Measurements from ENCODE around the gene STK24.

The STK24 gene

DNA sequence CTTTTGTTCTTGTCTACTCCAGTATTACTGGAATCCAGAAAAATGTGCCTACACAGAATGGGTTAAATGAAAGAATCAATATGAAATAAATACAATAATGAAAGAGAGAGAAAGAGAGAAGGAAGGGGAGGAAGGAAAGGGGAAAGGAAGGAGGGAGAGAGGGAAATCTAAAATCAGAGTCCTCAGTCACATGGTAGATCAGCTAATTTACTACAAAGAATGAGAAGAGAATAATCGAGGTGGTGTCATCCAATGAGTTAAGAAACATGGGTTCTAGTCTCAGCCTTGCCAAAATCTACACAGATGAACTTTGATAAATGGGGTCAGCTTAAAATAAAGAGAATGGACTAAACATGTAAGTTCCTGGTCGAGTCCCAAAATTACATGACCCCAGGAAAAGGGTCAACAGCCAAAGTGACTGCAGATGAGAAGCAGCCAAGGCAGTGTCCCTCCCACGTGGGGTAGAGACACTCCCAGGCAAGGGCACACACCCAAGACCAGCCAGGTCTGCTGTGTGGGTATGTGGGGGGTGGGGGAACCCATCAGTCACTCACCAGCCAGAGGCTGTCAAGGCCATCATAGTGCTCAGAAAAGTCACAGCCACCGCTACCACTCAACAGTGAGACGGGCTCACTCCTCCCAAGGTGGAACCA, 103.6 kb downstream of the STK24 start:
- H3K4me2 ChIP-seq (ENCODE audit: low read depth, low read length), result no peak overlapping the region
- peaks cover 7% of the 10 kb centered on the region; the same call in 1 of the 2 replicates for H3K36me3 ChIP-seq (replicated peaks; ENCODE audit: insufficient read depth, low read length)
- H2AFZ ChIP-seq (ENCODE audit: low read length), result no peak overlapping the region
- peaks cover 8% of the 10 kb centered on the region; the same call in 1 of the 2 replicates for H3F3A ChIP-seq (ENCODE audit: insufficient read depth, low read length)
- H4K20me1 ChIP-seq (ENCODE audit: insufficient read depth, low read length), result peaks cover 4% of the 10 kb centered on the region; the same call in 1 of the 2 replicates
- H3K4me3 ChIP-seq (ENCODE audit: low read length), result no peak overlapping the region
- no peaks in the 10 kb centered on the region for H3K9me2 ChIP-seq (replicated peaks; ENCODE audit: insufficient read depth, low read length)
- H3K27ac ChIP-seq (ENCODE audit: low read length), result no peak overlapping the region
- peaks cover 22% of the 10 kb centered on the region for H3K4me1 ChIP-seq (ENCODE audit: low read length)
- H3K27me3 ChIP-seq (replicated peaks; ENCODE audit: insufficient read depth, low read length), result no peaks in the 10 kb centered on the region
- H3K9ac ChIP-seq (ENCODE audit: low read length), result no peak overlapping the region
- H3K79me2 ChIP-seq (ENCODE audit: low read length), result peaks cover 86% of the 10 kb centered on the region
- H3K9me3 ChIP-seq (replicated peaks; ENCODE audit: insufficient read depth, low read length), result no peaks in the 10 kb centered on the region
- TF ChIP-seq EZH2 (optimal IDR thresholded peaks at IDR 0.05; ENCODE audit: low read depth, low read length), result no peak
- TF ChIP-seq, protein P1, sequence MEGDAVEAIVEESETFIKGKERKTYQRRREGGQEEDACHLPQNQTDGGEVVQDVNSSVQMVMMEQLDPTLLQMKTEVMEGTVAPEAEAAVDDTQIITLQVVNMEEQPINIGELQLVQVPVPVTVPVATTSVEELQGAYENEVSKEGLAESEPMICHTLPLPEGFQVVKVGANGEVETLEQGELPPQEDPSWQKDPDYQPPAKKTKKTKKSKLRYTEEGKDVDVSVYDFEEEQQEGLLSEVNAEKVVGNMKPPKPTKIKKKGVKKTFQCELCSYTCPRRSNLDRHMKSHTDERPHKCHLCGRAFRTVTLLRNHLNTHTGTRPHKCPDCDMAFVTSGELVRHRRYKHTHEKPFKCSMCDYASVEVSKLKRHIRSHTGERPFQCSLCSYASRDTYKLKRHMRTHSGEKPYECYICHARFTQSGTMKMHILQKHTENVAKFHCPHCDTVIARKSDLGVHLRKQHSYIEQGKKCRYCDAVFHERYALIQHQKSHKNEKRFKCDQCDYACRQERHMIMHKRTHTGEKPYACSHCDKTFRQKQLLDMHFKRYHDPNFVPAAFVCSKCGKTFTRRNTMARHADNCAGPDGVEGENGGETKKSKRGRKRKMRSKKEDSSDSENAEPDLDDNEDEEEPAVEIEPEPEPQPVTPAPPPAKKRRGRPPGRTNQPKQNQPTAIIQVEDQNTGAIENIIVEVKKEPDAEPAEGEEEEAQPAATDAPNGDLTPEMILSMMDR (IDR thresholded peaks at IDR 0.05; ENCODE audit: low read length), result no peak
- TF ChIP-seq EZH2phosphoT487 (IDR thresholded peaks at IDR 0.05; ENCODE audit: low read length), result no peak
- no peak for DNase-seq

DNA sequence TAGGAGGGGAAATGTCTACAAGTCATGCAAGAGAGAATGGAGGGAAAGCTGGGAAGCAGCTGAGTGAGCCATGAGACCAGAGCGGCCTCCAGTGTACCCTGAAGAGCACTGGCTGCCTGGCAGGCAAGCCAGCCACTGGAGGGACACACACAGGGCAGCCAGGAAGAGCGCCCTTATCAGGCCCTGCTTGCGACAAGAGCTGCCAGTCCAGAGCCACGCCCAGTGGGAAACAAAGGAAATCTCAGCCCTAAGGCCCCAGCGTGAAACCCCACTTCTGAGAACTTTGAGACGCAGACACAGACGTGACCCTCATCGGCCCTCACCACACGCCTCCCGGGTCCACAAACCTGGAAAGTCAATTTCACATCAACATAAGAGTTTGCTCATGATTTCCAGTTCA, 105.0 kb downstream of the STK24 start:
- peaks cover 10% of the 10 kb centered on the region for H3K4me1 ChIP-seq (ENCODE audit: low read length)
- peaks cover 4% of the 10 kb centered on the region; the same call in 1 of the 2 replicates for H4K20me1 ChIP-seq (ENCODE audit: insufficient read depth, low read length)
- H3K79me2 ChIP-seq (ENCODE audit: low read length), result peaks cover 87% of the 10 kb centered on the region

DNA sequence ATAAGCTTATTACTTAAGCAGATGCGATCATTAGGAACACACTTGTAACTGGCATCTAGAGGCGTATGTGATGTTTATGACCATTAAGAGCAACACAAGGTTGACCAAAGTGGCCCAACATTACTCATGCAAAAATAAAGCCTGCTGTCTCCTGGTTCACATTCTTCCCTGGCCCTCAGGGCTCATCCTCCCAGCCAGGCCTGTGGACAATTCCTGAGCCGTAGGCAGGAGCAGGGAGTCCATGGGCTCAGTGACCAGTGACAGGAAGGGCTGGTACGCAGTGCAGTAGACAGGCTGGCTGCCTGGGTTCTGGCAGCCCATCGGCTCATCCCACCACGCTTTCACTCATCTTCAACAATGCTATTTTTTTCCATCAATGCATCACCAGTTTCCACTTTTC, 106.0 kb downstream of the STK24 start:
- no peak for DNase-seq
- no peaks in the 10 kb centered on the region for H3K9me2 ChIP-seq (replicated peaks; ENCODE audit: insufficient read depth, low read length)
- no peak overlapping the region for H3K4me3 ChIP-seq (ENCODE audit: low read length)
- peaks cover under 1% of the 10 kb centered on the region for H3K4me1 ChIP-seq (ENCODE audit: low read length)
- H3K27me3 ChIP-seq (replicated peaks; ENCODE audit: insufficient read depth, low read length), result no peaks in the 10 kb centered on the region
- H2AFZ ChIP-seq (ENCODE audit: low read length), result no peak overlapping the region
- no peak overlapping the region for H3K27ac ChIP-seq (ENCODE audit: low read length)
- H3K79me2 ChIP-seq (ENCODE audit: low read length), result peaks cover 81% of the 10 kb centered on the region
- H3K9me3 ChIP-seq (replicated peaks; ENCODE audit: insufficient read depth, low read length), result no peaks in the 10 kb centered on the region
- no peak overlapping the region for H3K4me2 ChIP-seq (ENCODE audit: low read depth, low read length)
- no peak overlapping the region for H3K9ac ChIP-seq (ENCODE audit: low read length)
- H4K20me1 ChIP-seq (ENCODE audit: insufficient read depth, low read length), result peaks cover 4% of the 10 kb centered on the region; the same call in 1 of the 2 replicates
- TF ChIP-seq EZH2 (optimal IDR thresholded peaks at IDR 0.05; ENCODE audit: low read depth, low read length) (no peak), EZH2phosphoT487 (IDR thresholded peaks at IDR 0.05; ENCODE audit: low read length) (no peak)
- TF ChIP-seq, protein P1 (IDR thresholded peaks at IDR 0.05; ENCODE audit: low read length), result no peak
- no peaks in the 10 kb centered on the region for H3F3A ChIP-seq (ENCODE audit: insufficient read depth, low read length)
- peaks cover 7% of the 10 kb centered on the region; the same call in 1 of the 2 replicates for H3K36me3 ChIP-seq (replicated peaks; ENCODE audit: insufficient read depth, low read length)

More for the DNA sequence above, 105.0 kb downstream of the STK24 start:
- Histone ChIP-seq H3K4me3 (ENCODE audit: low read length) (no peak overlapping the region), H3K9ac (ENCODE audit: low read length) (no peak overlapping the region), H3F3A (ENCODE audit: insufficient read depth, low read length) (peaks cover 8% of the 10 kb centered on the region; the same call in 1 of the 2 replicates), H2AFZ (ENCODE audit: low read length) (no peak overlapping the region), H3K27me3 (replicated peaks; ENCODE audit: insufficient read depth, low read length) (no peaks in the 10 kb centered on the region), H3K9me3 (replicated peaks; ENCODE audit: insufficient read depth, low read length) (no peaks in the 10 kb centered on the region), H3K27ac (ENCODE audit: low read length) (no peak overlapping the region), H3K4me2 (ENCODE audit: low read depth, low read length) (no peak overlapping the region), H3K36me3 (replicated peaks; ENCODE audit: insufficient read depth, low read length) (peaks cover 7% of the 10 kb centered on the region; the same call in 1 of the 2 replicates), H3K9me2 (replicated peaks; ENCODE audit: insufficient read depth, low read length) (no peaks in the 10 kb centered on the region)
- TF ChIP-seq EZH2 (optimal IDR thresholded peaks at IDR 0.05; ENCODE audit: low read depth, low read length) (no peak), EZH2phosphoT487 (IDR thresholded peaks at IDR 0.05; ENCODE audit: low read length) (no peak)
- TF ChIP-seq, protein P1 (IDR thresholded peaks at IDR 0.05; ENCODE audit: low read length), result no peak
- no peak for DNase-seq

Data from MM.1S (cell line).